Measurements from ENCODE around the gene ZNF197.
A peak's percentile ranks its signal among the peaks of the same experiment; 100 is the strongest.

The ZNF197 gene

DNA sequence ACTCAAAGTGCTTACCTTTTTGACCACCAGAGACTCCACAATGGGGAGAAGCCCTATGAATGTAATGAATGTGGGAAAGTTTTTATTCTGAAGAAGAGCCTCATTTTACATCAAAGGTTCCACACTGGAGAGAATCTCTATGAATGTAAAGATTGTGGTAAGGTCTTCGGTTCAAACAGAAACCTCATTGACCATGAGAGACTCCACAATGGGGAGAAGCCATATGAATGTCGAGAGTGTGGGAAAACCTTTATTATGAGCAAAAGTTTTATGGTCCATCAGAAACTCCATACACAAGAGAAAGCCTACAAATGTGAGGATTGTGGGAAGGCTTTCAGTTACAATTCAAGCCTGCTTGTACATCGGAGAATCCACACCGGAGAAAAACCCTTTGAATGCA is 18.2 kb downstream of the ZNF197 start:
- Histone ChIP-seq H3K36me3 (peaks cover 58% of the 10 kb centered on the region), H3K4me3 (ENCODE audit: low read depth, low read length) (no peak overlapping the region)

DNA sequence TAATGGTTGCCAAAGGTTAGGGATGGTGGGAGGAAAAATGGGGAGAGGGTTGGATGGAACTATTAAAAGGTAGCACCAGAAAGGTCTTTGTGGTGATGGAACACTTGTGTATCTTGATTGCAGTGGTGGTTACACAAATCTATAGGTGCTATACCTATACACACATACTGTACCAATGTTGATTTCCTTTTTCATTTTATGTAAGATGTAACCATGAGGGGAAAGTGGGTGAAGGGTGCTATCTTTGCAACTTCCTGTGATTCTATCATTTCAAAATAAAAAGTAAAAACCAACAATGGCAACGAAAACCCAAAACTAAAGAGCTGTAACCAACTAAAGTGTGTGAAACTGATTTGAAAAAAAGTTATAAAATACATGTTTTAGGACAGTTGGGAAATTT is 22.9 kb downstream of the ZNF197 start:
- TF ChIP-seq, protein P1, sequence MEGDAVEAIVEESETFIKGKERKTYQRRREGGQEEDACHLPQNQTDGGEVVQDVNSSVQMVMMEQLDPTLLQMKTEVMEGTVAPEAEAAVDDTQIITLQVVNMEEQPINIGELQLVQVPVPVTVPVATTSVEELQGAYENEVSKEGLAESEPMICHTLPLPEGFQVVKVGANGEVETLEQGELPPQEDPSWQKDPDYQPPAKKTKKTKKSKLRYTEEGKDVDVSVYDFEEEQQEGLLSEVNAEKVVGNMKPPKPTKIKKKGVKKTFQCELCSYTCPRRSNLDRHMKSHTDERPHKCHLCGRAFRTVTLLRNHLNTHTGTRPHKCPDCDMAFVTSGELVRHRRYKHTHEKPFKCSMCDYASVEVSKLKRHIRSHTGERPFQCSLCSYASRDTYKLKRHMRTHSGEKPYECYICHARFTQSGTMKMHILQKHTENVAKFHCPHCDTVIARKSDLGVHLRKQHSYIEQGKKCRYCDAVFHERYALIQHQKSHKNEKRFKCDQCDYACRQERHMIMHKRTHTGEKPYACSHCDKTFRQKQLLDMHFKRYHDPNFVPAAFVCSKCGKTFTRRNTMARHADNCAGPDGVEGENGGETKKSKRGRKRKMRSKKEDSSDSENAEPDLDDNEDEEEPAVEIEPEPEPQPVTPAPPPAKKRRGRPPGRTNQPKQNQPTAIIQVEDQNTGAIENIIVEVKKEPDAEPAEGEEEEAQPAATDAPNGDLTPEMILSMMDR (IDR thresholded peaks at IDR 0.05; ENCODE audit: low read depth, low read length): no peak
- Histone ChIP-seq H3K4me3 (ENCODE audit: low read depth, low read length) (no peak overlapping the region), H3K27ac (no peak overlapping the region; the same call in 1 of the 2 replicates), H3K9me3 (ENCODE audit: severe bottlenecking) (peaks cover 9% of the 10 kb centered on the region), H3K36me3 (peaks cover 45% of the 10 kb centered on the region), H3K27me3 (ENCODE audit: insufficient read depth, low read depth, severe bottlenecking) (no peaks in the 10 kb centered on the region)
- no peak for DNase-seq

More for the DNA sequence above, 18.2 kb downstream of the ZNF197 start:
- Histone ChIP-seq H3K27ac (no peak overlapping the region), H3K9me3 (ENCODE audit: severe bottlenecking) (peaks cover 23% of the 10 kb centered on the region), H3K27me3 (ENCODE audit: insufficient read depth, low read depth, severe bottlenecking) (no peaks in the 10 kb centered on the region)
- no peak for DNase-seq
- TF ChIP-seq, protein P1 (IDR thresholded peaks at IDR 0.05; ENCODE audit: low read depth, low read length): no peak

DNA sequence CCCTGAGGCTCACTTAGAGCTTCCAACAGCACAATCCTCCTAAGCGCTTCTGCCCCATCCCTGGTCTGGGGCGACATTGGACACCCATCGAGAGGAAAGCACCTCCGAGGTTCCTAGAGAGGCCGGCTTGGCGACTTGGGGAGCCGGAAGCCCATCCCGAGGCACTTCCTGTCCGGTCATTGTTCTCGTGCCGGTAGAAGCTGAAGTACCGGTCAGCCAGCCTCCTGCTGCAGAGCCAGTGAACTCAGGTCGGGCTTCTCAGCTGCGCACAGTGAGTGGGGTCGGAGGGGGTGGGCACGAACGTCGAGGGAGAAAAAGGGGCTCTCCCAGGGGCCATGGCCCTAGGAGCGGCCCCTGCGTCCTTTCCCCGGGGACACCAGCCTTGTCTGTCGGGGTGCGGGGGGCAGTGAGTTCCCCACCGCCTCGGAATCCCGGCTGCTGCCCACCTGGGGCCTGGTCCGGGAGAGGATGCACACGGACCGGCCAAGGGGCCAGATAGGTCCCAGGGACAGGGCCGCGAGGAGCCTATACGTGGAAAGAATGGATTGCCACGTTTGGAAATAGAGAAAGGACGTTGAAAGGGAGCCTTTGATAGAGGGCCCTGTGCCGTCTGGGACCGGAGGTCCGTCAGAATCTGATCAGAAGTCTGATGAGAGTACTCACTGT is 23.9 kb downstream of the ZNF197 start, which contains the start of gene ZNF35:
Gene ZNF35, plus strand, starts transcription at position 169 of the 666 bp plus-strand sequence. CDS start 2,336 bp downstream, outside the sequence.
- peak; percentile 95 for DNase-seq
- TF ChIP-seq, protein P1 (IDR thresholded peaks at IDR 0.05; ENCODE audit: low read depth, low read length): no peak
- Histone ChIP-seq H3K9me3 (ENCODE audit: severe bottlenecking) (peaks cover 2% of the 10 kb centered on the region), H3K27ac (peak within 1 kb of the TSS; percentile 62), H3K27me3 (ENCODE audit: insufficient read depth, low read depth, severe bottlenecking) (no peaks in the 10 kb centered on the region), H3K36me3 (peaks cover 45% of the 10 kb centered on the region), H3K4me3 (ENCODE audit: low read depth, low read length) (peak within 1 kb of the TSS; percentile 97)

DNA sequence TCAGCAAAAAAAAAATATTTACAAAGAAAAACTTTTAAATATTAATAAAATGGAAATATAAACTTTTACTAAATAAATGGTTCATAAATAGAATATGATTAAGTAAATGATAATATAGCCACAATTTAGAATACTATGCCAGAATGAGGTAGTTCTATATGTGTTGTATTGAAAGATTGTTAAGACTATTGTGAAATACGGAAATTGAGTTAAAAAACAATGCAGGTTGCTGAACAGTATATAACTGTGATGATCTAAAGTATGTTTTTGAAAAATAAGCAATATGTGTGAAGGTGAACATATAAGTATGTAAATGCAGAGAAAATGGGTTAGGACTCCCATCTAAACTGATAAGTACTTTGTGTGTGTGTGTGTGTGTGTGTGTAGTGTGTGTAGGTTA is 24.9 kb downstream of the ZNF197 start:
- Histone ChIP-seq H3K27me3 (ENCODE audit: insufficient read depth, low read depth, severe bottlenecking) (no peaks in the 10 kb centered on the region), H3K36me3 (peaks cover 46% of the 10 kb centered on the region), H3K4me3 (ENCODE audit: low read depth, low read length) (no peak overlapping the region), H3K27ac (no peak overlapping the region), H3K9me3 (ENCODE audit: severe bottlenecking) (no peaks in the 10 kb centered on the region)
- TF ChIP-seq, protein P1 (IDR thresholded peaks at IDR 0.05; ENCODE audit: low read depth, low read length): no peak
- no peak for DNase-seq

DNA sequence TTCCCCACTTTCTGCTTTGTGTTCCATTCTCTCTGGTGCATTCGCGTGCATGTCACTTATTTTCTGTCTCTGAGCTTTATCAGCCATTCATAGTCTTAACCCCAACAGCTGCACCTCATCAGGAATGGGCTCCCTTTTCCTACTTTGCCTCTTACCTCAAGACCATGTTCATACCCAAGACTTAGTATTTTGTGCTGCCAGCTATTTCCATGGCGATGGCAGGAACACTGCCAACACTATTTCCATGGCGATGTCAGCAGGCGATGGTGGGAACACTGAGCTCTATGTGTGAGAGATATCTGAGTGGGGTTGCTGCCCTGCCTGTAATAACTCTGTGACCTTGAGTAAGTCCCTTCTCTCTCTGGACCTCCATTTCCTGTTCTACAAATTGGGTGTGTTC is 29.2 kb downstream of the ZNF197 start:
- no peak overlapping the region for H3K4me3 ChIP-seq (ENCODE audit: low read depth, low read length)
- H3K27ac ChIP-seq: no peak overlapping the region
- peaks cover 78% of the 10 kb centered on the region for H3K36me3 ChIP-seq
- H3K9me3 ChIP-seq (ENCODE audit: severe bottlenecking): no peaks in the 10 kb centered on the region
- H3K27me3 ChIP-seq (ENCODE audit: insufficient read depth, low read depth, severe bottlenecking): no peaks in the 10 kb centered on the region
- DNase-seq: no peak
- TF ChIP-seq, protein P1 (IDR thresholded peaks at IDR 0.05; ENCODE audit: low read depth, low read length): no peak

DNA sequence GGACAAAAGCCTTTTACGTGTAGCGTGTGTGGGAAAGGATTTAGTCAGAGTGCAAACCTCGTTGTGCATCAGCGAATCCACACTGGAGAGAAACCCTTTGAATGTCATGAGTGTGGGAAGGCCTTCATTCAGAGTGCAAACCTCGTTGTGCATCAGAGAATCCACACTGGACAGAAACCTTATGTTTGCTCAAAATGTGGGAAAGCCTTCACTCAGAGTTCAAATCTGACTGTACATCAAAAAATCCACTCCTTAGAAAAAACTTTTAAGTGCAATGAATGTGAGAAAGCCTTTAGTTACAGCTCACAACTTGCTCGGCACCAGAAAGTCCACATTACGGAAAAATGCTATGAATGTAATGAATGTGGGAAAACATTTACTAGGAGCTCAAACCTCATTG is 34.2 kb downstream of the ZNF197 start:
- Histone ChIP-seq H3K27me3 (ENCODE audit: insufficient read depth, low read depth, severe bottlenecking) (no peaks in the 10 kb centered on the region), H3K27ac (no peak overlapping the region), H3K9me3 (ENCODE audit: severe bottlenecking) (no peaks in the 10 kb centered on the region), H3K4me3 (ENCODE audit: low read depth, low read length) (no peak overlapping the region), H3K36me3 (peaks cover 66% of the 10 kb centered on the region)
- TF ChIP-seq, protein P1 (IDR thresholded peaks at IDR 0.05; ENCODE audit: low read depth, low read length): no peak
- no peak for DNase-seq

All from WERI-Rb-1 (cell line).